Right hindlimb (tissue), 1 donor: ENCODE data around the gene NEO1.
"Not testable (repeated sequence)": the region's sequence is repeated elsewhere in the genome, so short reads cannot be mapped to it uniquely, and the experiment has no call there.

ENCODE experiments used
- DNase-seq: peaks from one replicate; pipeline ENCODE4 v3.0.0-alpha.2; 2018

NEO1 gene

DNA sequence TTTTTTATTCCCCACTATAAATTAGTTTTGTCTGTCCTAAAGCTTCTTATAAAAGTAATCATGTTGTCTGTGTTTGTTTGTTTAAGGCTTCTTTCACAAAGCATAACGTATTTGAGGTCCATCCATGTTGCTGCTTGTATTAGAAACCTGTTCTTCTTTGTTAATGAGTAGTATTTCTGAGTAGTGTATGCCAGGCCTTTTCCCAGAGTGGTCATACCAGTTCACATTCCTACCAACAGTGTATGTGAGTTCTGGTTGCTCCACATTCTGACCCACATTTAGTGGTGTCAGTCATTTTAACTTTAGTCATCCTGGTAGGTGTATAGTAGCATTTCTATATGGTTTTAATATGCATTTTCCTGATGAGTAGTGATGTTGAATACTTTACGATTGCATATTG, 98.6 kb downstream of the NEO1 start:
- DNase-seq, result no peak

DNA sequence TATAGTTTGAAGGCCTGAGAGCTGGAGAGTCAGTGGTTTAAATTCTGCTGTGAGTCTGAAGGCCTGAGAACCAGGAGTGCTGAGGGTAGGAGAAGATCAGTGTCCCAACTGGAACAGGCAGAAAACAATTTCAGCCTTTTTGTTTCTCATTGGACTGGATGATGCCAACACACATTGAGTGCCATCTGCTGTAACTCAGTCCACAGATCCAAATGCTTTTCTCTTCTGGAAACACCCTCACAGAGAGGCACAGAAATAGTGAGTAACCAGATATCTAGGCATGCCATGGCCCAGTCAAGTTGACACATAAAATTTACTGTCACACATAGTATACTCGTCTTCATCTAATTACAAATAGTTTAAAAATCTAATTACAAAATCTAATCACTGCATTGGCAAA, 100.8 kb downstream of the NEO1 start:
- DNase-seq, result no peak

DNA sequence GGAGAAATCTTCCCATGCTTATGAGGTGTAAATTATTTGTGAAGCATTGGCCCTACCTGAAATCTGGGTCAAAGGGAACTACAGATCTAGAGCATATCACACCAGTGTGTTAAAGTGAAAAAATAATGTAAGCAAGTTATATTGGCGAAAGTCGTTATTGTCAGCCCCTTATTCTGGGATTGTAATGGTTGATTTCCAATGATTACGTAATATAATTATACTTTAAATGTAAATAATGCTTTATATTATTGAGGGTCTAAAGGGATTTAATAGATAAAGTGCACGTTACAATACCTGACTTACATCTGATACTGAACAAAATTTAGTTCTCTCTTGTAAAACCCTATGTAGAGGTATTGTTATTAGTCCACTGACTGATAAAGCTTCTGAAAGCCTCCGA, 101.2 kb downstream of the NEO1 start:
- DNase-seq, result no peak

DNA sequence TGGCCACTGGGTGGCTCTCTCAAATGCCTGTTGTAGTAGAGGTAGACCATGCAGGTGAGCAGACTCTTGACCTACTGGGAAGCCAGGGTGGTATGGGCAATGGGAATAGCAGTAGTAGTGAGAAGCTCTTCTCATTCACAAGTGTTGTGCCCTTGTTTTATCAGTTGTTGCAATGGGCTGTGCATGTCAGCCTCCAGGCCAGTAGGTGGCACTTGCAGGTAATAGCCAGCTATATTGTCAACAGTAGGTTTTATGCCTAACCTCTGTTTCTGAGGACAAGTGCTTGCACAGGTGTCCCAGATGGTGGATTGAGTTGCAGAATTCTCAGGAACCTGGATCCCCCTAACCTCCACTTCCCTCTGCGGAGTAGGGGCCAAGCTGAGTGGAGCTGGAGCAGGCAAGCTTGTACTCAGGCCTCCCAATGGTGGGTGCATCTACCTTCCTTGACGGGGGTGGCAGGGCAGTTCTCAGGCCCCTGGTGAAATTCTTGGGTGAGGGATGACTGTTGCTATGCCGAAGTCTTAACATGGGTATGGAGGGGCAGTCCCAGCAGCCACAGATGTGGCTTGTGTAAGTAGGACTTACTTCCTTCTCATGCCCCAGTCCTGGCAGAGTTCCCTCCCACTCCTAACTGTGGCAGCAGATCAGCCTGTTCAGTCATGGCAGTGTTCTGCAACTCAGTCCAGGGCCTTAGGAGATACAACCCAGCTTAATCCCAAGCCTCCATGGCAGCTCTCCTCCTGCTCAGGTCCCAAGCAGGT, 104.3 kb downstream of the NEO1 start:
- no peak for DNase-seq

DNA sequence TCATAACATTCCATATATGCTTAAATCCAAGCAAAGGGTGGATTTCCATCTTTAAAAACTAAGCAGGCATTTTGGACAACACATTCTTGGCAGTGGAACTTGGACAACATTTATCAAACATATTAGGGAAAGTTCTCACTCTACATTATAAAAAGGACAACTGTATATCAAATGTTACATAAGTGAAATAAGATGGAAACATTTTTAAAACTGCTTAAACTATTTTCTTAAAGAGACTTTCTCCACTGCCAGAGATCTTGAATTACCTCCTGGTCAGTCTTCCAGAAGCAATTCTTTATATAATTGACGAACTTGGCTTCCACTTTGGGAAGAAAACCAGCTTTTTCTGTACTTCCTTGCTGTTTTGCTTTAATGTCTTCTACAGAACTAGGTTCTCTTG, 109.3 kb downstream of the NEO1 start:
- no peak for DNase-seq

DNA sequence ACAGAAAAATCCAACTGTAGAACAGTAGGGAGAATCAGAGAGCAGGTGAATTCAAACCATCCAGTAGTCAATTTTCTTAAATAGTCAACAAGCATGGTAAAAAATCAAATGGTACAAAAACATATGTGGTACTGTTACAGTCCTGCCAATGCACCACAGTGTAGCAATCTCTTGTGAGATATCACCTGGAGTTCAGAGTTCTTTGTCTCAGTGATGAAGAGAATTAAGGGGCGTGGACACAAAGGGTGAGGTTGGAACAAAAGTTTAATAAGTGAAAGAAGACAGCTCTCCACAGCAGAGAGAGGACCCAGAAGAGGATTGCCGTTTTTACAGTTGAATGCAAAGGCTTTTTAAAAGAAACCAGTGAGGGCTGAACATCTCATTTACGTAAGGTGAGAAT, 113.2 kb downstream of the NEO1 start:
- no peak for DNase-seq

DNA sequence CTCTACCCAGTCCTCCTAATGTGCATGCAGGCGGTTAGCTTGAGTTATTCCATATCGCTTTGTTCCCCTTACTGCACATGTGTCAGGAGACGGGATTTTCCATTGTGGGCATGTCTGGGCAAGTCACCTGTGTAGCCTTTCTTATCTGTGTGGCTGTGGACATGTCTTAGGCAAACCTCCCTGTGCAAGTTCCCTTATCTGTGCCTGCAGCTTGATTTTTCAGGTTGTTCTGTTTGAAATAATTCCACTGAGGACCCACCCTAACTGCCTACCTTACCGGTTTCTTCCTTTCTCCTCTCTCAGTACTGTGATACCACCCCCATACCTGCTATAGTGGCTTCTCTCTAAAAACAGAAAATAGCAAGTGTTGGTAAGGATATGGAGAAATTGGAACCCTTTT, 113.6 kb downstream of the NEO1 start:
- no peak for DNase-seq

DNA sequence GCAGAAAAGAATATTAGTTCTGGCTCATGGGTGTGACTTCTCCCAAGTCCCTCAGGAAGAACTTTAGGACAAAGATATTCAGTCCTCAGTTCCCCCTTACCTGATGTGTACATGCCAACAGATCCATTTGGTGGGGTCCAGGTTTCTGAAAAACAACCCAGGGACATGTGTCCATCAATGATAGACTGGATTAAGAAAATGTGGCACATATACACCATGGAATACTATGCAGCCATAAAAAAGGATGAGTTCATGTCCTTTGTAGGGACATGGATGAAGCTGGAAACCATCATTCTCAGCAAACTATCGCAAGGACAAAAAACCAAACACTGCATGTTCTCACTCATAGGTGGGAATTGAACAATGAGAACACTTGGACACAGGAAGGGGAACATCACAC, 114.4 kb downstream of the NEO1 start:
- DNase-seq, result not testable (repeated sequence)

DNA sequence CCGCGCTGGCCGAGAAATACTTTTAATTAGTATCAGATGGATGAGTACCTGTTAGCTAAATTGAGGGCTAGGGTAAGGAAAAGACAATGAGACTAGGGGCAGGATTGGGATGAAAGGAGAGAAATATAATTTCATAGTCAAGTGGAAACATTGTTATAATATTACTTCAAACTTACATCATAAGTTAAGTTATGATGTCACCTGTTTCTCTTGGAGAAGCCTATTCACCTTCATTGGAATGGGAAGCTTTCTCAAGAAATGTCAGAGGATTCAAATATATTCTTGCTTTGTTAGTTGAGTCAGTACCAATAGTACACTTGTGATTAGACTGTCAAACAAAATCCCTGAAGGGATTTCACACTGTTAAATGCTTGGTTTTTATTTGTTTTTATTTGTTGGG, 116.2 kb downstream of the NEO1 start:
- no peak for DNase-seq

DNA sequence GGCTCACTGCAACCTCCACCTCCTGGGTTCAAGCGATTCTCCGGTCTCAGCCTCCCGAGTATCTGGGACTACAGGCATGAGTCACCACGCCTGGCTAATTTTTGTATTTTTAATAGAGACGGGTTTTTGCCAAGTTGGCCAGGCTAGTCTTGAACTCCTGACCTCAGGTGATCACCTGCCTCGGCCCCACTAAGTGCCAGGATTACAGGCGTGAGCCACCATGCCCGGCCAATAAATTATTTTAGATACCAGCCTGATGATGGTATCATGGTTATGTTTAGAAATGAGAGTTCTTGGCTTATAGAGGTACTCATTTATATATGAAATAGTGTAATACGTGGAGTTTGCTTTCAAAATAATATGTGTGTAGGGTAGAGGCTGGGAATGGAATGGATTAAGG, 119.4 kb downstream of the NEO1 start:
- no peak for DNase-seq

DNA sequence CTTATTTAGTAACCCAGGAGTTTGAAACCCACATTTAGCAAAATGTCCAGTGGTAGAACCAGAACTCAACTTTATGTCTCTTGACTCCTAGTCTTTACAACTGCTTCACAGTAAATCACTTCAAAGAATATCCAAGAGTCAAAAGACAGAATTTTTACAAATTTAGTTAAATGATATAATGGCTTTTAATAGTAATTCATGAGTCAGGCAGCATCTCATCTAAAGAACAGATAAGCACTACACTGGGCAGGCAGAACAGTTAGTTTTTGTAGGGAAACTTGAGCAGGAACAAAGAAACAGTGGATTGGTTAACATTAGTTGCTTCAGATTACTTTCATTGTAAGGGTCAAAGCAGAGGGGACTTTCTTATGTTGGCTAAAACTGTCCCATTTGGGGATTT, 120.2 kb downstream of the NEO1 start:
- no peak for DNase-seq

DNA sequence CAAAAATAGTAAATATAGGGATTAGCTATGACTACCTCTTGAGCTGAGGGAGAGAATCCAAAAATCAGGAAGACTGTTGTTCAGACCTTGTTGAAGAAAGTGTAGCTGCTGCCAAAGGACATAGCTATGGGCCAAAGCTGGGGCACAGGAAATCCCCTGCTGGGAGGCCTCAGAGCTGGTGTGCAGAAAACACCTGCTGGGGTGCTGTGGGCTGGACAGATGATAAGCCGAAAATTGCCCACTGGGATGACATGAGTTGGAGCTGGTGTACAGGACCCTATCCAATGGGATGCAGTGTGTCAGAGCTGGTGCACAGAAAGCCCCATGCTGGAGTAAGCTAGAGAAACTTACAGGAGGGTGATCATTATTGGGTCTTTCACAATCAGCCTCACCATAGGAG, 121.9 kb downstream of the NEO1 start:
- no peak for DNase-seq

DNA sequence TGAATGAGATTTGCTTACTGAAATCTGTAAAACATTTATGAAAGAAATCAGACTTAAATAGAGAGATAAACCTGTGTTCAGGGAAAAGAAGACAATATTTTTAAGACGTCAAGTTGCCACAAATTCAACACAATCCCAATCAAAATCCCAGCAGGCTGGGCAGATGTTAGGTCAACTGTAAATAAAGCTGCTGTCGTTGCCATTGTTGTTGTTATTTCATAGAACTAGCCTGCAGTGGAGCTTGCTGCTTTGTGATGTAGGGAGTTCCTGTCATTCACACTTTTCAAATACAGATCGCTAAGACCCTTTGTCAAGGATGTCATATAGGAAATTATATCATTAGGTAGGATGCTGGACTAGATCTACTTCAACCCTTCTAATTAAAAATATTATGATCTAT, 123.1 kb downstream of the NEO1 start:
- DNase-seq, result no peak

DNA sequence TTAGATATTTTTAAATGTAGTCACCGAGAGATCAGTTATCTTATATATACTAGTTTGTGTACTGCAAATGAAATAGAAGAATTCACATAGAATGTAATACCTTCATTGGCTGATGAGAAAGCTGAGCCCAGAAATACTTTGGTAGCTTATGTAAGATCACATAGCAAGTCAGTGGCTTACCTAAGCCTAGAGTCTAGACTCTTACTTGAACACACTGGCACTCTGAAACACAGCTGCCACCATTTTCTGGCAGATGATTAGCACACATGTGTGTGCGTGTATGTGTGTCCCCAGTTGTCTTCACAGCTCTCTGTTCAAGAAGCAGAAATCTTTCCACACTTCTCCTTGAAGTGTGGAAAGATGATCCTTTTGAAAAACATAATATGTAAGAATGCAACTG, 124.3 kb downstream of the NEO1 start:
- DNase-seq, result no peak

DNA sequence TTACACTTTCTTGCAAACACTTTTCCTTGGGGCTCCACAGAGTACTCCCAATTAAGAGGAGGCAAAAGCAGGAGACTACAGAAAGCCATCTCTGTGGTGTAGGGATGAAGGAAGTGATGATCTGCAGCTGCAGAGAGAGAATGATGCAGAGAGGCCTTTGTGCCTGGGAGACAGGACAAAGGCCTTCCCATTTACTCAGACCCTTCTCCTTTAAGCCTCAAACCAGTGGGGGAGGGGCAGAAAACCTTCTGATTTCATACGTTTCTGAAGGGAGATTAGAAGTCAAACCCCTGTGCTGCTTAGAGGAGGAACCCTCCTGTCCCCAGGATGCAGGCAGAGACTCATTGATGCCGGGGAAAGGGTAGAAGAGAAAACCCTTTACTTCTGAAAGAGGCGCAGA, 130.8 kb downstream of the NEO1 start:
- no peak for DNase-seq

DNA sequence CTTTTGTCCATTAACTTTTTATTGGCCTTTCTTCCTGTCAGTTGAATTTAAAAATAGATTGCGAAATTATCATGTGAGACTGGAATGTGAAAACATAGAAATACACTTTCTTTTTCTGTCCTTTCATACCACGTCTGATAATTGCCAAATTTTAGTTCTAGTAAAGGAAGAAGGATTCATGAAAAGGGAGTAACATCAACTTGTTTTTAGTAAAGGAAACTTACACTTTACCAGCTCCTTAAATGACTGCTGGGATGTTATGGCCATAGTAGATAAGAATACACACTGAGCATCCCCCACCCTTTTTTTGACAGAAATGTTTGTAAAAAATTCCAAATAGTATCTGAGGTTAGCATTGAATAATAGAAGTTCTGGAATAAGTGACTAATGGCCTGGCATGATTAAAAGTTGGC, 137.9 kb downstream of the NEO1 start:
- DNase-seq, result no peak

DNA sequence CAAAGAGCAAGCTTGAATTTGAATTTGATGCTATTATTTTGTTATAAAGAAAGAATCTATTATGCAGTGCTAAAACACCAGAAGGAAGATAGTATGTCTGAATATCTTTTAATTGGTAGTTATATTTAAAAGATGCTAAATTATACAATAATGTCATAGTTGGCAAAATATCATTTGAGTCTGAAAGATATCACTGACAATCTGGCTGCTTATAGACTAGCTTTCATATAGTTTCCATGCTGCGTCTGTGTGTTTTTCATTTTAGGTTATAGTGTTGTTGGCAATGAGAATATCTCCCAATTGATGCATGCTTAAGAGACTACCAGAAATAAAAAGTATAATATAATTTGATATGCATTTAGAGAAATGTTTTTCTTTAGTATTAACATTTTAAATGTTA, 142.9 kb downstream of the NEO1 start:
- no peak for DNase-seq

DNA sequence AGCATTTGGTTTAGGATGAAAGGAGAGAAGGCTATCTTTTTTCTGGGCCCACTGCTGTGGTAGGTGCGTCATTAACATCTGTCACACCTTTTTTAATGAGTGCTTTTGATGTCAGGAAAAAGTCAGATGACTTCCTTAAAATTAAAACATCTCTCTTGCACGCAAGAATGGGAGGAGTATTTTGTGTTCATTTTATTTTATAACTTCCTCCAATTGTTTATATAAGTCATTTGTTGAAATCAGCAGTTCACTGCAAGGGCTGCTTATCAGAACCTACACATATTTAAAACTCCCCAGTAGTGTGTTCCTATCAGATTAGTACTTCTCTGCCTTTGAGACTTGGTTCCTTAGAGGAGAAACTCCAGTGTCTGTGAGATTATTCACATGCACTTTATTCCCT, 143.8 kb downstream of the NEO1 start:
- DNase-seq, result no peak

DNA sequence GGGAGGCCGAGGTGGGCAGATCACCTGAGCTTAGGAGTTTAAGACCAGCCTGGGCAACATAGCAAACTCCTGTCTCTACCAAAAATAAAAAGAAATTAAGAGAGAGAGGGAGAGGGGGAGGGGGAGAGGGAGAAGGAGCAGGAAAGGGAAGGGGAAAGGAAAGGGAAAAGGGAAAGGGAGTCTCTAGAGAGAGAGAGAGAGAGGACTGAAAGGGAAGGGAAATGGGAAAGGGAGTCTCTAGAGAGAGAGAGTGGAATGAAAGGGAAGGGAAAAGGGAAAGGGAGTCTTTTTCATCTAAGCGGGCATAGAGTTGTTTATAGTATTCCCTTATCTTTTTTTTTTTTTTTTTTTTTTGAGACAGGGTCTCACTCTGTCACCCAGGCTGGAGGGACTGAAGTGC, 148.1 kb downstream of the NEO1 start:
- no peak for DNase-seq

DNA sequence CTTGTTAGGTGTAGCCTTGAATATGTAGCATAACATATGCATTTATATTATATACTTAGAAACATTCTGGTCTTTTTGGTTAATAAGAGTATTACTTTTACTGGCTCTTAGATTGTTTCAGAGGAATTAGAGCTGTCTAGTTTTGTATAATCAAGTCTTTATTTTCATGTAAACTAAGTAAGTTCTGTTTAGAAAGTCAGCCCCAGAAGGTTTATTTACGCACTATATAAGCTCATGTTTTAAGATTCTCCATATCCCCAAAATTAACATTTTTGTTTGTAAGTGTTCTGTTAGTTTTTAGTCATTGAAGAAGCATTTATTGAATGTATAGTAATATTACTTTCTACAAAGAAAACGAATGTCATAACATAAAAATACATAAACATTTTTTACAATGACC, 158.4 kb downstream of the NEO1 start:
- no peak for DNase-seq

DNA sequence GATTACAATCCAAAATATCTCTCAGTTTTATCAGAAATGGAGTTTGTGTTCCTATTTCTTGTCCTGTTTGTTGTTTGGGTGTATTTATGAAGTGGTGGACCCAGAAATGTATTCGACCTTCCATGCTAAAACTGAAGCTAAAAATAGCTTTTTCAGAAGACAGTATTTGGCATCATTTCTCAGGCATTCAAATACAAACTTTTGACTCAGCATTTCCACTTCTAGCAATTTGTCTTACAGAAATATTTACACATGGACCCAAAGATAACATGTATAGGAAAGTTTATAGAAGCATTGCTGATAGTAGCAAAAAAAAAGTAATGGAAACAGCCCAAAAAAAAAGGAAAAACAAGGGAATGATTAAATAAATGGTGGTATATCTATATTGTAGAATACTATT, 160.2 kb downstream of the NEO1 start:
- DNase-seq, result no peak

DNA sequence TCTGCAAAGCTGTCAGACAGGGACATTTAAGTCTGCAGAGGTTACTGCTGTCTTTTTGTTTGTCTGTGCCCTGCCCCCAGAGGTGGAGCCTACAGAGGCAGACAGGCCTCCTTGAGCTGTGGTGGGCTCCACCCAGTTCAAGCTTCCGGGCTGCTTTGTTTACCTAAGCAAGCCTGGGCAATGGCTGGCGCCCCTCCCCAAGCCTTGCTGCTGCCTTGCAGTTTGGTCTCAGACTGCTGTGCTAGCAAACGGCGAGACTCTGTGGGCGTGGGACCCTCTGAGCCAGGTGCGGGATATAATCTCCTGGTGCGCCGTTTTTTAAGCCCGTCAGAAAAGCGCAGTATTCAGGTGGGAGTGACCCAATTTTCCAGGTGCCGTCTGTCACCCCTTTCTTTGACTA, 169.2 kb downstream of the NEO1 start:
- not testable (repeated sequence) for DNase-seq

DNA sequence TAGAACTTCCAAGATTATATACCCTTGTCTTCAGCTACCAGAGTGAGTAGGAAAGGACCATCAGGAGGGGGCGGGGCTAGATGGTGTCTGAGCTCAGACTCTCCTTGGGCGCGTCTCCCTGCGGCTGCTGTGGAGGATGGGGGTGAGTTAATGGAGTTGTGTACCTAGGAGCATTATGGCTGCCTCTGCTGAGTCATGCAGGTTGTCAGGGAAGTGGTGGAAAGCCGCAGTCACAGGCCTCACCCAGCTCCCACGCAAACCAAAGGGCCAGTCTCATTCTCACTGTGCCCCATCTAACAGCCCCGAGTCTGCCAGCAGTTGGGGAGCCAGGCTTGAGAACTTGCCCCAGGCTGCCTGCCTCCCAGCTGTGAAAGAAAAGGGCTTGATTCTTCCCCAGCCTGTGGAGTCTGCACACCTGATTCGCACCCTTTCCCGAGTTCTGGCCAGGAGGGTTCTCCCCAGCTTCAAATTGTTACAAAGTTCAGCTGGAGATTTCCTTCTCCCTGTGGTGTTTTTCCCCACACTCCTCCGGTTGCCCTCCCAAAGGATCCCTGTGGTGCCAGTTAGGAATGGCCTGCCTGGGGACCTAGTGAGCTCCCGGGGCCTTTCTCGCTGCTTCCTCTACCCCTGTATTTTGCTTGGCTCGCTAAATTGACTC, 173.2 kb downstream of the NEO1 start:
- DNase-seq, result no peak

DNA sequence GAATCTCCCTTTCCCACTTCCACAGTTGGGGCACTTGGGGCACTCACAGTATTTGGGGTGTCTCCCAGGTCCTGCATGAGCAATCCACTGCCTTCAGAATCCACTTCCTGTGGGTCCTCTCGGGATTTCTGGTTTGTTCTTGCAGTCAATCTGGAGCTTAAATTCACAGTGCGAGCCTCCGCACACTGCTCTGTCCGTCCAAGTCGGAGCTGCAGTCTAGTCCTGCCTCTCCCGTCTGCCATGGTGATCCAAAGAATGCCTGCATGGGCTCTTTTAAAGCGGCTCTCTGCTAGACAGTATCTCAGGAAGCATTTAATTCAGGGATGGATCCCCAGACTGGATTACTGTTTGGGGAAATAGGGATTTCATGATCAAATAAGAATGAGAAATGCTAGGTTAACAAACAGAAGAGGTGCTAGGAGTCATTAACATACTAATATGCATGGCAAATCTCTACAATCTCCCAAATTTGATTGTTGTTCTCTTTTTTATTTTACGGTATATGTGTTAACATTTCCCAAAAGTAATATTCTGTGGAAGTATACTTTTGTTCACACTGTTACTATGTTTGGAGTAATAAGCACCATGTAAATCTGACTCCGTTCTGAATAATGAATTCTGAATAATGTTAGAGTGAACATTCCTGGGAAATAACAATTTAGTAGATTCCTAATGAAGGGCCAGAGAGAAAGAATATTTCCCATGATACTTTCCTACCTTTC, 174.0 kb downstream of the NEO1 start:
- peak; percentile 26 for DNase-seq
